ENCODE data around the gene IGSF6.
"Not testable (repeated sequence)": the region's sequence is repeated elsewhere in the genome, so short reads cannot be mapped to it uniquely, and the experiment has no call there.

Gene IGSF6

GRCh38 chr16:21629616-21630539 lies 22.5 kb downstream of the IGSF6 start:
- not testable (repeated sequence) for DNase-seq (ENCODE audit: low read depth, low spot score)

GRCh38 chr16:21628772-21629171 lies 23.6 kb downstream of the IGSF6 start:
- no peak for DNase-seq (ENCODE audit: low read depth, low spot score)

- DNase-seq (ENCODE audit: low read depth, low spot score): no peak
Observed at GRCh38 chr16:21628121-21628726, 24.2 kb downstream of the IGSF6 start.

GRCh38 chr16:21626659-21627277 lies 25.6 kb downstream of the IGSF6 start:
- DNase-seq (ENCODE audit: low read depth, low spot score): no peak

GRCh38 chr16:21625026-21625425 lies 27.4 kb downstream of the IGSF6 start:
- no peak for DNase-seq (ENCODE audit: low read depth, low spot score)

GRCh38 chr16:21622545-21622944 lies 29.9 kb downstream of the IGSF6 start:
- no peak for DNase-seq (ENCODE audit: low read depth, low spot score)

- no peak for DNase-seq (ENCODE audit: low read depth, low spot score)
Observed at GRCh38 chr16:21620592-21620991, 31.8 kb downstream of the IGSF6 start.

- DNase-seq (ENCODE audit: low read depth, low spot score): no peak
Observed at GRCh38 chr16:21619765-21620425, 32.5 kb downstream of the IGSF6 start.

- DNase-seq (ENCODE audit: low read depth, low spot score): no peak
Observed at GRCh38 chr16:21618281-21618680, 34.1 kb downstream of the IGSF6 start.

- DNase-seq (ENCODE audit: low read depth, low spot score): no peak
Observed at GRCh38 chr16:21617607-21618006, 34.8 kb downstream of the IGSF6 start.

GRCh38 chr16:21614896-21615295 lies 37.5 kb downstream of the IGSF6 start:
- no peak for DNase-seq (ENCODE audit: low read depth, low spot score)

GRCh38 chr16:21613781-21614180 lies 38.6 kb downstream of the IGSF6 start:
- DNase-seq (ENCODE audit: low read depth, low spot score): no peak

- no peak for DNase-seq (ENCODE audit: low read depth, low spot score)
Observed at GRCh38 chr16:21613361-21613760, 39.0 kb downstream of the IGSF6 start.

- no peak for DNase-seq (ENCODE audit: low read depth, low spot score)
Observed at GRCh38 chr16:21611556-21612384, 40.6 kb downstream of the IGSF6 start.

- DNase-seq (ENCODE audit: low read depth, low spot score): no peak
Observed at GRCh38 chr16:21611198-21611555, 41.2 kb downstream of the IGSF6 start.

- no peak for DNase-seq (ENCODE audit: low read depth, low spot score)
Observed at GRCh38 chr16:21610766-21611165, 41.6 kb downstream of the IGSF6 start.

GRCh38 chr16:21610006-21610544 lies 42.3 kb downstream of the IGSF6 start:
- DNase-seq (ENCODE audit: low read depth, low spot score): no peak

- DNase-seq (ENCODE audit: low read depth, low spot score): no peak
Observed at GRCh38 chr16:21608639-21609328, 43.6 kb downstream of the IGSF6 start.

- not testable (repeated sequence) for DNase-seq (ENCODE audit: low read depth, low spot score)
Observed at GRCh38 chr16:21605848-21606247, 46.6 kb downstream of the IGSF6 start.

GRCh38 chr16:21603928-21604327 lies 48.5 kb downstream of the IGSF6 start:
- DNase-seq (ENCODE audit: low read depth, low spot score): no peak

Measured in activated CD4-positive, CD25-positive, alpha-beta regulatory T cell treated with anti-CD3 and anti-CD28 coated beads, Interleukin-2, amount 50 U/mL, for 16 hours (primary cell).